Mucosa of descending colon (tissue), 3 donors: ENCODE measurements around the gene VPS13D. TPM values are rescaled to one million over a fixed set of nuclear protein-coding genes. Genes with fewer than 3 reads are reported as not detected.
A peak's percentile ranks its signal among the peaks of the same experiment; 100 is the strongest.

Experiments used
- ATAC-seq: fragments of 200-7000 bp; cut with Tn5 transposase; one replicate; pipeline ENCODE4 v1.9.1; 2020; ENCODE audit warnings: mild to moderate bottlenecking, moderate library complexity
- DNase-seq, 3 donors: peaks; one replicate each; pipeline ENCODE4 v3.0.0-alpha.2; 2020
- H3K36me3 ChIP-seq: fragments of 200-600 bp; one replicate; pipeline ENCODE4 v1.8.0; 2021; ENCODE audit warnings: low read depth, mild to moderate bottlenecking
- H3K4me1 ChIP-seq: fragments of 200-600 bp; one replicate; pipeline ENCODE4 v1.8.0; 2021; ENCODE audit warnings: low read depth, mild to moderate bottlenecking
- H3K4me3 ChIP-seq: fragments of 200-600 bp; one replicate; pipeline ENCODE4 v1.8.0; 2021; ENCODE audit warnings: mild to moderate bottlenecking
- H3K9me3 ChIP-seq: fragments of 200-600 bp; one replicate; pipeline ENCODE4 v1.8.0; 2021; ENCODE audit warnings: mild to moderate bottlenecking
- CTCF ChIP-seq: fragments of 200-600 bp; IDR thresholded peaks from one replicate; pipeline ENCODE4 v1.8.0; 2022; ENCODE audit warnings: antibody characterized with exemption, mild to moderate bottlenecking
- intact Hi-C, 2 donors: fragments of 100-400 bp; cut with DNase I in 1 of 2; cut with micrococcal nuclease in 1 of 2; formaldehyde crosslinking; loops; one replicate each; pipeline versions ENCODE4 v1.11.0 to v1.11.1; 2022; cut with DNase I, micrococcal nuclease
- total RNA-seq, 3 donors: library from RNA; stranded (reverse); fragmentation: NEBNext Ultra II Directional in 2 of 3; extraction: Animal tissue kit (Norgen Biotek cat#: 25700) in 2 of 3; gene quantifications; one replicate each; pipeline versions ENCODE4 v1.2.1 to v1.2.4, GENCODE V29; 2021 to 2023
- donor health status: DM: no; HTN: no; CAD: no; lungs with moderate emphysema.
- donor health status: DM: no; HTN: no; CAD: no.
- donor health status: DM: no; HTN: yes; CAD: no.

The VPS13D gene
- total RNA-seq, 3 donors from 2014 or later: 70.1 to 96.6 (median 96.6) TPM

GRCh38 chr1:12305377-12305776, 75.5 kb downstream of the VPS13D start:
- Histone ChIP-seq H3K36me3 (peaks cover 4% of the 10 kb centered on the region), H3K9me3 (no peaks in the 10 kb centered on the region), H3K4me1 (no peaks in the 10 kb centered on the region), H3K4me3 (no peak overlapping the region)
- TF ChIP-seq CTCF: no peak
- DNase-seq (no peak), ATAC-seq (no peak)
- intact Hi-C loops: no loop called here

GRCh38 chr1:12309783-12310742, 80.2 kb downstream of the VPS13D start:
- Histone ChIP-seq H3K4me3 (no peak overlapping the region), H3K9me3 (no peaks in the 10 kb centered on the region), H3K36me3 (peaks cover 8% of the 10 kb centered on the region), H3K4me1 (no peaks in the 10 kb centered on the region)
- peak in 1 of 3 donors; percentile 43 for DNase-seq
- no peak for ATAC-seq
- intact Hi-C loops: loop anchor here (10.0 kb wide), 2 partner anchors 315 to 345 kb away; no protein-coding TSS in a partner anchor
- TF ChIP-seq CTCF: no peak

GRCh38 chr1:12314333-12314903, 84.6 kb downstream of the VPS13D start:
- intact Hi-C loops: loop anchor here (10.0 kb wide), 2 partner anchors 310 to 340 kb away; no protein-coding TSS in a partner anchor
- no peaks in the 10 kb centered on the region for H3K9me3 ChIP-seq
- H3K4me3 ChIP-seq: no peak overlapping the region
- no peak for DNase-seq
- peaks cover 4% of the 10 kb centered on the region for H3K36me3 ChIP-seq
- no peak for ATAC-seq
- no peak for TF ChIP-seq CTCF
- H3K4me1 ChIP-seq: no peaks in the 10 kb centered on the region

GRCh38 chr1:12315146-12315545, 85.3 kb downstream of the VPS13D start:
- H3K36me3 ChIP-seq: peaks cover 4% of the 10 kb centered on the region
- H3K4me1 ChIP-seq: no peaks in the 10 kb centered on the region
- TF ChIP-seq CTCF: no peak
- no peak for DNase-seq
- H3K4me3 ChIP-seq: no peak overlapping the region
- H3K9me3 ChIP-seq: no peaks in the 10 kb centered on the region
- ATAC-seq: no peak
- intact Hi-C loops: loop anchor here (10.0 kb wide), 2 partner anchors 310 to 340 kb away; no protein-coding TSS in a partner anchor

- no peak for DNase-seq
- peaks cover 4% of the 10 kb centered on the region for H3K36me3 ChIP-seq
- H3K4me3 ChIP-seq: no peak overlapping the region
- H3K9me3 ChIP-seq: no peaks in the 10 kb centered on the region
- intact Hi-C loops: loop anchor here (10.0 kb wide), 2 partner anchors 308 to 338 kb away; no protein-coding TSS in a partner anchor
- no peak for ATAC-seq
- no peaks in the 10 kb centered on the region for H3K4me1 ChIP-seq
- no peak for TF ChIP-seq CTCF
Observed at GRCh38 chr1:12316331-12316730, 86.5 kb downstream of the VPS13D start.
